Measurements from ENCODE around the gene FCRL6. TPM values are rescaled to one million over a fixed set of nuclear protein-coding genes. Genes with fewer than 3 reads are reported as not detected.
A peak's percentile ranks its signal among the peaks of the same experiment; 100 is the strongest.

Gene FCRL6
- total RNA-seq, 6 experiments from 2014 or later, result not detected

GRCh38 chr1:159815926-159816325 is 13.8 kb downstream of the FCRL6 start:
- no peak for DNase-seq
- Mint-ChIP-seq H3K4me3 (no peak overlapping the region), H3K36me3 (ENCODE audit: low read depth) (no peaks in the 10 kb centered on the region), H3K27me3 (ENCODE audit: insufficient read depth) (peaks cover 11% of the 10 kb centered on the region), H3K4me1 (ENCODE audit: low read depth) (peaks cover 10% of the 10 kb centered on the region), H3K9me3 (no peaks in the 10 kb centered on the region), H3K27ac (no peak overlapping the region)
- TF ChIP-seq CTCF (IDR thresholded peaks at IDR 0.05), result no peak

- Mint-ChIP-seq H3K4me1 (ENCODE audit: low read depth) (peaks cover 17% of the 10 kb centered on the region), H3K4me3 (no peak overlapping the region), H3K9me3 (no peaks in the 10 kb centered on the region), H3K36me3 (ENCODE audit: low read depth) (no peaks in the 10 kb centered on the region), H3K27me3 (ENCODE audit: insufficient read depth) (peaks cover 14% of the 10 kb centered on the region), H3K27ac (no peak overlapping the region)
- TF ChIP-seq CTCF (IDR thresholded peaks at IDR 0.05), result no peak
- no peak for DNase-seq
Observed at GRCh38 chr1:159817276-159818041, 15.3 kb downstream of the FCRL6 start.

GRCh38 chr1:159821171-159821867 is 19.2 kb downstream of the FCRL6 start:
- Mint-ChIP-seq H3K4me1 (ENCODE audit: low read depth) (peaks cover 49% of the 10 kb centered on the region), H3K36me3 (ENCODE audit: low read depth) (no peaks in the 10 kb centered on the region), H3K27ac (no peak overlapping the region), H3K27me3 (ENCODE audit: insufficient read depth) (peaks cover 13% of the 10 kb centered on the region), H3K9me3 (no peaks in the 10 kb centered on the region), H3K4me3 (no peak overlapping the region)
- DNase-seq, result no peak
- TF ChIP-seq CTCF (IDR thresholded peaks at IDR 0.05), result peak; percentile 15

- TF ChIP-seq CTCF (IDR thresholded peaks at IDR 0.05), result no peak
- Mint-ChIP-seq H3K27ac (no peak overlapping the region), H3K4me3 (no peak overlapping the region), H3K27me3 (ENCODE audit: insufficient read depth) (peaks cover 16% of the 10 kb centered on the region), H3K9me3 (no peaks in the 10 kb centered on the region), H3K36me3 (ENCODE audit: low read depth) (no peaks in the 10 kb centered on the region), H3K4me1 (ENCODE audit: low read depth) (peaks cover 55% of the 10 kb centered on the region)
- DNase-seq, result no peak
Observed at GRCh38 chr1:159823406-159823805, 21.2 kb downstream of the FCRL6 start.

GRCh38 chr1:159825564-159825963 is 23.4 kb downstream of the FCRL6 start:
- no peak for DNase-seq
- H3K27me3 Mint-ChIP-seq (ENCODE audit: insufficient read depth), result peaks cover 16% of the 10 kb centered on the region
- H3K4me3 Mint-ChIP-seq, result no peak overlapping the region
- no peaks in the 10 kb centered on the region for H3K36me3 Mint-ChIP-seq (ENCODE audit: low read depth)
- TF ChIP-seq CTCF (IDR thresholded peaks at IDR 0.05), result no peak
- peaks cover 73% of the 10 kb centered on the region for H3K4me1 Mint-ChIP-seq (ENCODE audit: low read depth)
- no peaks in the 10 kb centered on the region for H3K9me3 Mint-ChIP-seq
- H3K27ac Mint-ChIP-seq, result no peak overlapping the region
